Measurements from ENCODE around the gene IFNG-AS1. TPM values are rescaled to one million over a fixed set of nuclear protein-coding genes. Genes with fewer than 3 reads are reported as not detected.

IFNG-AS1 gene
- total RNA-seq, 1 experiment from 2014 or later, result not detected

DNA sequence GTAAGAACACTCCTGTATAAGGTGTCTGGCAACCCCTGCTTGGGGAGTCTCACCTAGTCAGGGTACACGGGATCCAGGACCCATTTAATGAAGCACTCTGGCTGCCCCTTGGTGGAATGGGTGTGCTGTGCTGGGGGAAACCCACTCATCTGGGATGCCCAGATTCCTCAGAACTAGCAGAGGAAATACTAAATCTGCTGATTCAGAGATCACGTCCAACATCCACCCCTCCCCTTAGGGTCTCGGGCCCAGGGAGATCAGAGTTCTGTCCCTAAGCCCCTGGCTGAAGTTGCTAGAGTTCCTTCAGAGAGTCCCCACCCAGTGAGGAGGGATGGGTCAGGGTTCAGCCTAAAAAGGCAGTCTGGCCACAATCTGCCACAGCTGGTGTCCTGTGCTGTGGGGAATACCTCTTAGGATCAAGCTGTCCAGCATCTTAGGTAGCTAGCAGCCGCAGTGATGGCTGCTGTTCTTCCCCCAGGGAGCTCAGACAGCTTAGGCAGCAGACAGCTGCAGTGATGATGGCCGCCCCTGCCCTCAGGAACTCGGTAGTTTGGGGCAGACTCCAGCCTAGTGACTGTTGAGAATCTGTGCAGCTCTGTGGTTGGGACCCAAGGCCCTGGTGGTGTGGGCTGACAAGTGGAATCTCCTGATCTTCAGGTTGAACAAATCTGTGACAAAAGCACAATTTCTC lies 74.8 kb downstream of the IFNG-AS1 start:
- peaks cover 5% of the 10 kb centered on the region for H3K9me3 ChIP-seq (ENCODE audit: low read depth, low read length, poor library complexity, severe bottlenecking)
- ChIA-PET CTCF (no interaction called here), POLR2A (ENCODE audit: low non-redundant PET) (no interaction called here)
- peaks cover 12% of the 10 kb centered on the region for H3K27me3 ChIP-seq (replicated peaks; ENCODE audit: insufficient read depth, low read depth, low read length, poor library complexity)
- no peaks in the 10 kb centered on the region for H3K36me3 ChIP-seq (ENCODE audit: insufficient read depth, low read length, poor library complexity, severe bottlenecking)
- TF ChIP-seq EZH2 (IDR thresholded peaks at IDR 0.05; ENCODE audit: borderline replicate concordance, low read depth, low read length, poor library complexity, severe bottlenecking), result no peak
- TF ChIP-seq CTCF (conservative IDR thresholded peaks at IDR 0.05; ENCODE audit: low read depth, low read length), result no peak
- no TSS peak for BruUV-seq (replicated peaks)
- H3K4me3 ChIP-seq (ENCODE audit: low read depth, low read length, poor library complexity, severe bottlenecking), result no peak overlapping the region
- DNase-seq (ENCODE audit: low spot score), result no peak
- H3K27ac ChIP-seq (ENCODE audit: low read depth, low read length, poor library complexity, severe bottlenecking), result no peak overlapping the region
- H3K4me1 ChIP-seq (ENCODE audit: insufficient read depth, low read length, poor library complexity, severe bottlenecking), result no peaks in the 10 kb centered on the region
- intact Hi-C loops (cut with micrococcal nuclease; ENCODE audit: unreplicated experiment), result no loop called here

- CTCF ChIA-PET, result no interaction called here
- no peak overlapping the region for H3K4me3 ChIP-seq (ENCODE audit: low read depth, low read length, poor library complexity, severe bottlenecking)
- H3K27me3 ChIP-seq (replicated peaks; ENCODE audit: insufficient read depth, low read depth, low read length, poor library complexity), result peaks cover 12% of the 10 kb centered on the region
- H3K4me1 ChIP-seq (ENCODE audit: insufficient read depth, low read length, poor library complexity, severe bottlenecking), result no peaks in the 10 kb centered on the region
- no peak overlapping the region for H3K27ac ChIP-seq (ENCODE audit: low read depth, low read length, poor library complexity, severe bottlenecking)
- H3K9me3 ChIP-seq (ENCODE audit: low read depth, low read length, poor library complexity, severe bottlenecking), result peaks cover 5% of the 10 kb centered on the region
- no TSS peak for BruUV-seq (replicated peaks)
- POLR2A ChIA-PET (ENCODE audit: low non-redundant PET), result no interaction called here
- no peak for DNase-seq (ENCODE audit: low spot score)
- H3K36me3 ChIP-seq (ENCODE audit: insufficient read depth, low read length, poor library complexity, severe bottlenecking), result no peaks in the 10 kb centered on the region
- intact Hi-C loops (cut with micrococcal nuclease; ENCODE audit: unreplicated experiment), result no loop called here
- TF ChIP-seq CTCF (conservative IDR thresholded peaks at IDR 0.05; ENCODE audit: low read depth, low read length) (no peak), EZH2 (IDR thresholded peaks at IDR 0.05; ENCODE audit: borderline replicate concordance, low read depth, low read length, poor library complexity, severe bottlenecking) (no peak)
These were observed 75.9 kb downstream of the IFNG-AS1 start for GRCh38 chr12:68065163-68065562.

DNA sequence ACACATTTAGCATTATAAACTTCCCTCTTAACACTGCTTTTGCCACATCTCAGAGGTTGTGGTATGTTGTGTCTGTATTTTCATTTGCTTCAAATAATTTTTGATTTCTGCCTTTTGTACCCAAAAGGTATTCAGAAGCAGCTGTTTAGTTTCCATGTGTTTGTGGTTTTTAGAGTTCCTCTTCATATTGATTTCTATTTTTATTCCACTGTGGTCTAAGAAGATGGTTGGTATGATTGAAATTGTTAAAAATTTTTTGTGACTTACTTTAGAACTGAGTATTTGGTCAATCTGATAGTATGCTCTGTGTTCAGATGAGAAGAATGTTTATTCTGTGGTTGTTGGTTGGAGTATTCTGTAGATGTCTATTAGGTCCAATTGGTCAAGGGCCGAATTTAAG lies 76.4 kb downstream of the IFNG-AS1 start:
- H3K4me1 ChIP-seq (ENCODE audit: insufficient read depth, low read length, poor library complexity, severe bottlenecking), result no peaks in the 10 kb centered on the region
- BruUV-seq (replicated peaks), result no TSS peak
- no peaks in the 10 kb centered on the region for H3K36me3 ChIP-seq (ENCODE audit: insufficient read depth, low read length, poor library complexity, severe bottlenecking)
- TF ChIP-seq CTCF (conservative IDR thresholded peaks at IDR 0.05; ENCODE audit: low read depth, low read length) (no peak), EZH2 (IDR thresholded peaks at IDR 0.05; ENCODE audit: borderline replicate concordance, low read depth, low read length, poor library complexity, severe bottlenecking) (no peak)
- peaks cover 5% of the 10 kb centered on the region for H3K9me3 ChIP-seq (ENCODE audit: low read depth, low read length, poor library complexity, severe bottlenecking)
- ChIA-PET POLR2A (ENCODE audit: low non-redundant PET) (no interaction called here), CTCF (no interaction called here)
- intact Hi-C loops (cut with micrococcal nuclease; ENCODE audit: unreplicated experiment), result no loop called here
- peaks cover 12% of the 10 kb centered on the region for H3K27me3 ChIP-seq (replicated peaks; ENCODE audit: insufficient read depth, low read depth, low read length, poor library complexity)
- H3K4me3 ChIP-seq (ENCODE audit: low read depth, low read length, poor library complexity, severe bottlenecking), result no peak overlapping the region
- H3K27ac ChIP-seq (ENCODE audit: low read depth, low read length, poor library complexity, severe bottlenecking), result no peak overlapping the region
- no peak for DNase-seq (ENCODE audit: low spot score)
